Nephron progenitor cell (in vitro differentiated cells): ENCODE measurements around the gene SCAF1.

Experiments used
- DNase-seq: peaks from one replicate; pipeline ENCODE4 v3.0.0; 2021
- H3K27ac Mint-ChIP-seq: 2 replicates; pipeline ENCODE4 v1.8.0; 2021; ENCODE audit warnings: mild to moderate bottlenecking, moderate library complexity, mixed read lengths
- H3K27me3 Mint-ChIP-seq: 2 replicates; pipeline ENCODE4 v1.8.0; 2021; ENCODE audit warnings: mild to moderate bottlenecking, low read depth, mixed read lengths; ENCODE audit not compliant: poor library complexity
- H3K36me3 Mint-ChIP-seq: 2 replicates; pipeline ENCODE4 v1.8.0; 2021; ENCODE audit warnings: low read depth, mixed read lengths
- H3K4me1 Mint-ChIP-seq: 2 replicates; pipeline ENCODE4 v1.8.0; 2021; ENCODE audit warnings: mixed read lengths
- H3K4me3 Mint-ChIP-seq: 2 replicates; pipeline ENCODE4 v1.8.0; 2021; ENCODE audit warnings: mild to moderate bottlenecking, moderate library complexity, mixed read lengths
- H3K9me3 Mint-ChIP-seq: 2 replicates; pipeline ENCODE4 v1.8.0; 2021; ENCODE audit warnings: mild to moderate bottlenecking, moderate library complexity, mixed read lengths
- TF ChIP-seq, protein P1 (sequence below): fragments of 200-600 bp; sonication (generic); IDR thresholded peaks from 2 replicates; pipeline ENCODE4 v1.5.0; 2021; ENCODE audit warnings: antibody characterized with exemption

SCAF1 gene

DNA sequence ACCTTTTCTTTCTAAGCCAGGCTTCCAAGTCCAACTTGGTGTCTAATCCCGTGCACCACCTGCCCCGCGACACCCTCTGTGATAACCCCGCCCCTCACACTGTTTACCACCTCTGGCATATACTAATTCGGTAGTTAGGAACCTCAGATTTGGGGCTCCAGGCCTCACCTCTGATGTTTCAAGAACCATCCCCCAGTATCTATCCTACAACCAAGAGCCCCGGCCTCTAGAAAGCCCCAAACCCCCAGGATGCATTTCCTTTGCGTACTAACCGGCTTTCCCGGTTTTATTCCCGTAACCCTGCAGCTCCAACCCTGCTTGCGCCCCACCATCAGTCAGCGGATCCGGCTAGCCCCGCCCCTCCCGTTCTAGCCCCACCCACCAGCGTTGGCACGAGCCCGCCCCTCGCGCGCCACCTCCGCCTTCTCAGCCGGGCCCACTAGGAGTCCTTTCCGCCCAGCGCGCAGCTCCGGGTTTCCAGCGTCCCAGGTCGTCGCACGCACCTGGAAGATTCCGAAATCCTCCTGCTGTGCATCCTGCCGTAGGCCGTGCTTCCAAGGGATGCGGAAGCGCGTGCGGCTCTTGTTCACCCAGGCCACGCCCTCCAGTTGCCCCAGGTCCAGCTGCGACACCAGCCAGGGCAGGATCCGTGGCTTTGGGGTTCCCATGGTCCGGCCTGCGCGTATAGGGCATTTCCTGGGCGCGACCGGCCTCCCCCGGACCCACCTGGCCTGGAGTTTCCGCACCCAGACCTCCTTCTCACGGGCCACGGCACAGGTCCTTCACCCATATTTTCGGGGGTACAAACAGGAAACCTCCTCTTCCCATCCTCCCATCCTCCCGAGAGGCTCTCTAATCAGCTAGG, 22.4 kb downstream of the SCAF1 start:
- Mint-ChIP-seq H3K27me3 (peaks cover 4% of the 10 kb centered on the region), H3K27ac (peak overlapping the region; percentile 93), H3K4me3 (peak overlapping the region; percentile 97), H3K36me3 (peaks cover 32% of the 10 kb centered on the region), H3K9me3 (peaks cover 4% of the 10 kb centered on the region), H3K4me1 (peaks cover 43% of the 10 kb centered on the region)
- TF ChIP-seq, protein P1, sequence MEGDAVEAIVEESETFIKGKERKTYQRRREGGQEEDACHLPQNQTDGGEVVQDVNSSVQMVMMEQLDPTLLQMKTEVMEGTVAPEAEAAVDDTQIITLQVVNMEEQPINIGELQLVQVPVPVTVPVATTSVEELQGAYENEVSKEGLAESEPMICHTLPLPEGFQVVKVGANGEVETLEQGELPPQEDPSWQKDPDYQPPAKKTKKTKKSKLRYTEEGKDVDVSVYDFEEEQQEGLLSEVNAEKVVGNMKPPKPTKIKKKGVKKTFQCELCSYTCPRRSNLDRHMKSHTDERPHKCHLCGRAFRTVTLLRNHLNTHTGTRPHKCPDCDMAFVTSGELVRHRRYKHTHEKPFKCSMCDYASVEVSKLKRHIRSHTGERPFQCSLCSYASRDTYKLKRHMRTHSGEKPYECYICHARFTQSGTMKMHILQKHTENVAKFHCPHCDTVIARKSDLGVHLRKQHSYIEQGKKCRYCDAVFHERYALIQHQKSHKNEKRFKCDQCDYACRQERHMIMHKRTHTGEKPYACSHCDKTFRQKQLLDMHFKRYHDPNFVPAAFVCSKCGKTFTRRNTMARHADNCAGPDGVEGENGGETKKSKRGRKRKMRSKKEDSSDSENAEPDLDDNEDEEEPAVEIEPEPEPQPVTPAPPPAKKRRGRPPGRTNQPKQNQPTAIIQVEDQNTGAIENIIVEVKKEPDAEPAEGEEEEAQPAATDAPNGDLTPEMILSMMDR: no peak
- peak; percentile 97 for DNase-seq

DNA sequence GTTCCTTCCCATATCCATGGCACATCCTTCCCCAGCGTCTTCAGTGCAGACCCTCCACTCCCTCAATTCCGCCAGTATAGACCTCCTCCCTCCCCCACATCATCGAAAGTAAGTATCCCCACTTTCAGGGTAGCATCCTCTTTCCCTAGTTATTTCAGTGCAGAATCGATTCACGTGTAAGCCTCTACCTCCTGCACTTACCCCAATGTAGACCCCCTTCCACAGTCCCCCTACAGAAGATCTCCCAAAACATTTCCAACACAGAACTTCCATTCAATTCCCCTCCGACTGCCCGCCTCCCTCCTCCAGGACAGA, 23.0 kb downstream of the SCAF1 start:
- TF ChIP-seq, protein P1: no peak
- no peak for DNase-seq
- Mint-ChIP-seq H3K9me3 (peaks cover 4% of the 10 kb centered on the region), H3K36me3 (peaks cover 31% of the 10 kb centered on the region), H3K27ac (peak overlapping the region; percentile 76), H3K4me3 (peak overlapping the region; percentile 97), H3K4me1 (peaks cover 43% of the 10 kb centered on the region), H3K27me3 (peaks cover 4% of the 10 kb centered on the region)

DNA sequence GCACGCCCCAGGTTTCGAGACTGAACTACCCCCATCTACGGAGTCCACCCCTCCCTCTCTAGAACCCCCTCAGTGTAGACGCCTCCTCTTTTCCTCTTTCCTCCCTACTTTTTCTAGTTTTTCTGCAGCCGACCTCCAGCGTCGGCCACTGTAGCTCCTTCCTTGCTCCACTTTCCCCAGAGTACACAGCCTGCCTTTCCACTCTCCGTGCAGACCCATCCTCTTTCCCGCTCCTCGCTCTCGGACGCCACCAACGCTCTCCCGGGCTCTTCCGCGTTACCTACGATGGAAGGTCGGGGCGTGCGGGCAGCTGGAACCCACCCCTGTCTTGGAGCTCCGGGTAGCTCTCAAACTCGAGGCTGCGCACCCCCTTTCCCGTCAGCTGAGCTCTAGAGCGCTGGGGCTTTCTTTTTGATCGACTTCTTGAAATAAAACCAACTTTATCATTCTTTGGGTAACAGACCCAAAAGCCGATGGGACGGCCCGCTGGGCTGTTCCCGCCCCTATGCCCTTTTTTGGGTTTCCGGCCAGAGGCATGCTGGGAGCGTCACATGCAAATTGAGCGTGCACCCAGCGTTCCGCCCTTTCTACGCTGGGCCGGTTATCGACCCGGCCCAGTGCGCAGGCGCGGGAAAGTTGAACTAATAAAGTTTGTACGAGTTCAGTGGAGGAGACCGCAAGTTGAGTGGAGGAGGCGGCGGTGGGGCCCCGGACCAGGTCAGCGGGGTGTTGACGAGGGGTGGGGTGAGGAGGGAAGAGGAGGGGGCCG, 23.5 kb downstream of the SCAF1 start, which contains the start of the genes BCL2L12 and IRF3:
BCL2L12 (plus strand) TSS at position 583 of the 769 bp plus-strand sequence. CDS start 760 bp downstream, outside the sequence.
IRF3 (minus strand) TSS at position 507 of the 769 bp plus-strand sequence. CDS start 1,019 bp downstream, outside the sequence.
- Mint-ChIP-seq H3K27ac (peak within 1 kb of the TSS; percentile 85), H3K4me1 (peaks cover 43% of the 10 kb centered on the region), H3K4me3 (peak within 1 kb of the TSS; percentile 97), H3K9me3 (peaks cover under 1% of the 10 kb centered on the region), H3K36me3 (peaks cover 28% of the 10 kb centered on the region), H3K27me3 (peaks cover 4% of the 10 kb centered on the region)
- TF ChIP-seq, protein P1: no peak
- peak; percentile 99 for DNase-seq

- peak overlapping the region; percentile 85 for H3K27ac Mint-ChIP-seq
- H3K27me3 Mint-ChIP-seq: peaks cover 4% of the 10 kb centered on the region
- H3K36me3 Mint-ChIP-seq: peaks cover 27% of the 10 kb centered on the region
- peaks cover 43% of the 10 kb centered on the region for H3K4me1 Mint-ChIP-seq
- H3K4me3 Mint-ChIP-seq: peak overlapping the region; percentile 97
- no peaks in the 10 kb centered on the region for H3K9me3 Mint-ChIP-seq
- no peak for DNase-seq
- TF ChIP-seq, protein P1: no peak
These were observed 24.1 kb downstream of the SCAF1 start for GRCh38 chr19:49666120-49666444.

- DNase-seq: no peak
- peak overlapping the region; percentile 97 for H3K4me3 Mint-ChIP-seq
- H3K4me1 Mint-ChIP-seq: peaks cover 52% of the 10 kb centered on the region
- H3K9me3 Mint-ChIP-seq: no peaks in the 10 kb centered on the region
- H3K27ac Mint-ChIP-seq: peak overlapping the region; percentile 41
- TF ChIP-seq, protein P1: no peak
- H3K27me3 Mint-ChIP-seq: peaks cover 4% of the 10 kb centered on the region
- peaks cover 25% of the 10 kb centered on the region for H3K36me3 Mint-ChIP-seq
These were observed 25.5 kb downstream of the SCAF1 start for GRCh38 chr19:49667473-49667872.
